SK-N-MC (cell line): ENCODE data around the gene PSEN1.

Experiments
- EZH2 ChIP-seq: fragments of 200-600 bp; sonication (generic); IDR thresholded peaks from one replicate; pipeline ENCODE4 v1.6.1; 2017; ENCODE audit warnings: antibody characterized with exemption
- POLR2AphosphoS5 ChIP-seq: IDR thresholded peaks from 2 replicates; pipeline ENCODE4 v1.6.1; 2012; ENCODE audit warnings: mild to moderate bottlenecking, low read depth, low read length, borderline replicate concordance

GRCh38 chr14:73223049-73223448, 86.7 kb downstream of the PSEN1 start:
- TF ChIP-seq POLR2AphosphoS5 = no peak
- TF ChIP-seq EZH2 = no peak
